Measurements from ENCODE around the gene MAZ.

Gene MAZ

DNA sequence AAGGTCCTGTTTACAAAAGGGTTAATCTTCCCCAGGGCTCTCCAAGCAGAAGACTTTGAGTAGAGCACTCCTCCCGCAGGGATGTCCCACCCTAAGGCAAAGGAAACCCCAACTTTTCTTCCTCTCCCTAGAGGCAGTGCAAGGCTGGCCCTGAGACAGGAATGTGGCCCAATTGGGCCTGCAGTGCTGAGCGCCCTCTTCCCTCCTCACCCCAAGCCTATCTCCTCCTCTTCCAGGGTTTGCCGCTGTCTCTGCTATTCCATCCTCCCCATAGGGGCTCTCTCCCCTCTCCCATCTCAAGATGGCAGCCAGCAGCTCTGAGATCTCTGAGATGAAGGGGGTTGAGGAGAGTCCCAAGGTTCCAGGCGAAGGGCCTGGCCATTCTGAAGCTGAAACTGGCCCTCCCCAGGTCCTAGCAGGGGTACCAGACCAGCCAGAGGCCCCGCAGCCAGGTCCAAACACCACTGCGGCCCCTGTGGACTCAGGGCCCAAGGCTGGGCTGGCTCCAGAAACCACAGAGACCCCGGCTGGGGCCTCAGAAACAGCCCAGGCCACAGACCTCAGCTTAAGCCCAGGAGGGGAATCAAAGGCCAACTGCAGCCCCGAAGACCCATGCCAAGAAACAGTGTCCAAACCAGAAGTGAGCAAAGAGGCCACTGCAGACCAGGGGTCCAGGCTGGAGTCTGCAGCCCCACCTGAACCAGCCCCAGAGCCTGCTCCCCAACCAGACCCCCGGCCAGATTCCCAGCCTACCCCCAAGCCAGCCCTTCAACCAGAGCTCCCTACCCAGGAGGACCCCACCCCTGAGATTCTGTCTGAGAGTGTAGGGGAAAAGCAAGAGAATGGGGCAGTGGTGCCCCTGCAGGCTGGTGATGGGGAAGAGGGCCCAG, 6.7 kb downstream of the MAZ start:
- peak overlapping the region; percentile 95 to 98 for H3K27ac ChIP-seq

DNA sequence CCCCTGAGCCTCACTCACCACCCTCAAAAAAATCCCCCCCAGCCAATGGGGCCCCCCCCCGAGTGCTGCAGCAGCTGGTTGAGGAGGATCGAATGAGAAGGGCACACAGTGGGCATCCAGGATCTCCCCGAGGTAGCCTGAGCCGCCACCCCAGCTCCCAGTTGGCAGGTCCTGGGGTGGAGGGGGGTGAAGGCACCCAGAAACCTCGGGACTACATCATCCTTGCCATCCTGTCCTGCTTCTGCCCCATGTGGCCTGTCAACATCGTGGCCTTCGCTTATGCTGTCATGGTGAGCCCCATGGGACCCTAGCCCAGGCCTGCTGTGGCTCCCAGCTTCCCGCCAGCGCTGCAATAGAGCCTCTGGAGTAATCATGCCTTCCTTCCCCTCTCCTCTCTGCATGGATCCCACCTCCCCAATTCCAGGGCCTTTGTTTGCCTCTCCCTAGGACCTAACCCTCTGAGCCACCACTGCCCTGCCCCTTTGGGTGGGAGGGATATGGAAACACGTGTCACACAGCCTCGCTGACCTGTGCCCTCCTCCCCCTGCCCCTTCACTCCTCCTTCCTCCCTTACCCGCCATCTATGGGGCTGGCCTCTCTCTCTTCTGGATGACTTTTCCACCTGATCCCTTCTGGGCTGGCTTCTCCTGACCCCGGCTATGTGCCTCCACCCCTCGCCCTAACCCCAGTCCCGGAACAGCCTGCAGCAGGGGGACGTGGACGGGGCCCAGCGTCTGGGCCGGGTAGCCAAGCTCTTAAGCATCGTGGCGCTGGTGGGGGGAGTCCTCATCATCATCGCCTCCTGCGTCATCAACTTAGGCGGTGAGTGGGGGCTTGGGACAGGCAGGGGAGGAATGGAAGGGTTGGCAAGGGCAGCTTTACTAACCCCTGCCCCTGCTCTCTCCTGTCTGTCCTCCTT, 7.6 kb downstream of the MAZ start:
- DNase-seq (ENCODE audit: low spot score), result peak; percentile 74
- TF ChIP-seq, protein P1, sequence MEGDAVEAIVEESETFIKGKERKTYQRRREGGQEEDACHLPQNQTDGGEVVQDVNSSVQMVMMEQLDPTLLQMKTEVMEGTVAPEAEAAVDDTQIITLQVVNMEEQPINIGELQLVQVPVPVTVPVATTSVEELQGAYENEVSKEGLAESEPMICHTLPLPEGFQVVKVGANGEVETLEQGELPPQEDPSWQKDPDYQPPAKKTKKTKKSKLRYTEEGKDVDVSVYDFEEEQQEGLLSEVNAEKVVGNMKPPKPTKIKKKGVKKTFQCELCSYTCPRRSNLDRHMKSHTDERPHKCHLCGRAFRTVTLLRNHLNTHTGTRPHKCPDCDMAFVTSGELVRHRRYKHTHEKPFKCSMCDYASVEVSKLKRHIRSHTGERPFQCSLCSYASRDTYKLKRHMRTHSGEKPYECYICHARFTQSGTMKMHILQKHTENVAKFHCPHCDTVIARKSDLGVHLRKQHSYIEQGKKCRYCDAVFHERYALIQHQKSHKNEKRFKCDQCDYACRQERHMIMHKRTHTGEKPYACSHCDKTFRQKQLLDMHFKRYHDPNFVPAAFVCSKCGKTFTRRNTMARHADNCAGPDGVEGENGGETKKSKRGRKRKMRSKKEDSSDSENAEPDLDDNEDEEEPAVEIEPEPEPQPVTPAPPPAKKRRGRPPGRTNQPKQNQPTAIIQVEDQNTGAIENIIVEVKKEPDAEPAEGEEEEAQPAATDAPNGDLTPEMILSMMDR (IDR thresholded peaks at IDR 0.05), result no peak
- H3K27ac ChIP-seq, result peak overlapping the region; percentile 95 to 98
- peak overlapping the region; percentile 78 for H3K4me3 ChIP-seq

More for the DNA sequence above, 6.7 kb downstream of the MAZ start:
- TF ChIP-seq, protein P1 (IDR thresholded peaks at IDR 0.05), result no peak
- peak overlapping the region; percentile 78 for H3K4me3 ChIP-seq
- peak; percentile 73 for DNase-seq (ENCODE audit: low spot score)

DNA sequence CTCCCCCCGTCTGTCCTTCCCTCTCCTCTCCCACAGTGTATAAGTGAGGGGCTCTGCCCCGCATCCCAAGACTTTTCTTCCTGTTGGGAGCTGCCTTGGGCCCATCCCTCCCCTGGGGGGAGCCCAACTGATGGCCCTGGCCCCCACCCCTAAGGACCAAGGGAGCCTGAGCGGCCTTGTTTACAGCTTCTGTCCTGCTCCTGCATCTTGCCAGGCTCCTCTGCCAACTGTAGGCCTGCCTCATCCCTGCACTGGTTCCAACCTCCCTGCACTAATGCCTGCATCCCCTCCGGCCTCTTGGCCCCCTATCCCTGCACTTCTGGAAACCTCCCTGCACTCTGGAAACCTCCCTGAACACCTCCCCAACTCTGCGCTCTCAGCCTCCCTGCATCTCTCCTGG, 8.3 kb downstream of the MAZ start:
- DNase-seq (ENCODE audit: low spot score), result no peak
- Histone ChIP-seq H3K27ac (peak overlapping the region; percentile 95 to 98), H3K4me3 (peak overlapping the region; percentile 78)
- TF ChIP-seq, protein P1 (IDR thresholded peaks at IDR 0.05), result no peak

DNA sequence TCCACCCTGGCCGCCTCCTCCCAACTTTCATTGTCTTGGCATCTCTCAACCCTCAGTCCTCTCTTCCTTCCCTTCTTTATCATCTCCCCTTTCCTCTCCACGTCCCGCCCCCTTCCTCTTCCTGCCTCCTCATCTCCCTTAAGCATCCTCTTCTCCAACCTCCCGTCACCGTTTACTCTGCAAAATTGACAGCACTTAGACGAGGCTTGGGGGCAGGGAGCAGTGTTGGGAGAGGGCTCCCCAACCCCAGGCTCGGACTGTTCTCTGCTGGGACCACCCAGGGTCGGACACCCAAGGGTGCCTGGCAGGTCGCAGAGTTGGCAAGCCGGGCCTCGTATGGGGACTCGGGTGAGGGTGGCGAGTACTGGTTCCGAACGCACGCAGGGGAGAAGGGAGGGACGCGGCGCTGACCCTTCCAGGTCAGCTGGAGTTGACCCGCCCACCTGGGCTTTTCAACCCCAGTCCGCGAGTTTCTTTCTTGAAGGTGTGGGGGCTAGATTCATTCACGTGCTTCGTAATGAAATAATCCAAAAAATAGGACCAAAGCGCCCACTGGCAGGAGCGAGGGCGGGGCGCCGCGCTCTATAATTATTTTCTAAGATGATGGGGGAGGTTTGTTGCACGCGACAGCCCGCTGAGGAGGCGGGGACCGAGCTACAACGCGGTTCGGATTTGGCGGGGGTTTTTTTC, 8.8 kb downstream of the MAZ start:
- Histone ChIP-seq H3K27ac (peak overlapping the region; percentile 95 to 98), H3K4me3 (peak overlapping the region; percentile 78)
- peak; percentile 83 for DNase-seq (ENCODE audit: low spot score)
- TF ChIP-seq, protein P1 (IDR thresholded peaks at IDR 0.05), result no peak

DNA sequence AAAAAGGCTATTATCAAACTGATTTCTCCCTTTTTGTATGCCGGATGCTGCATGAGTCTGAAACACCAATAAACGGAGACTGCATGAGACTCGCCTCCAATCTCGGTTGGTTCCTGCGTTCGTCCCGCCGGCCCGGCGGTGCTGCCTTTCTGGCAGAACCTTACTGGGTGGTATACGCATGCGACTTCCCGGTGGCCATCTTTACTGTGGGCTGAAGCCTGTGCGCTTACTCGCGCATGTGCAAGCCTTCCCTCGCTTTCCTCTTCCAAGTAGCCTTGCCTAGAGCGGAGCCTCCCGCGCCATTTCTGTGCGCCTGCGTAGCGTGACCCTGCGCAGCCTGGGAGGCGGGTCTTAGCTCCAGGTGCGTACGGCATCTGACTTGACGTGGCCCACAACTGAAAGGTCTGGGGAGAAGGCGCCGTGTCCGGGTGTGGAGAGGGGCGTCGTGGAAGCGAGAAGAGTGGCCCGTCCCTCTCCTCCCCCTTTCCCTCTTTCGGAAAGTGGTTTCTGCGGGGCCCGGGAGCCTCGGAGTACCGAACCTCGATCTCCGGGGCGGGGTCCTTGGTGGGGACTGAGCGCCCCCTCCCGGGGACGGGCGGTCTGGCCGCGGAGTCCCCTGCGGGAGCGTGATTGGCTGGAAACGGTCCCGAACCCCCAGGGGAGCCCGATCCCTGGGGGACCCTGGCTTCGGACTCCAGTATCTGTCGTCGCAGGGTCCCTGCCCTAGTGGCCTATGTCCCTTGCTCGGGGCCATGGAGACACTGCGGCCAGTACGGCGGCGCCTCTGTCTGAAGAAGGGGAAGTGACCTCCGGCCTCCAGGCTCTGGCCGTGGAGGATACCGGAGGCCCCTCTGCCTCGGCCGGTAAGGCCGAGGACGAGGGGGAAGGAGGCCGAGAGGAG, 9.7 kb downstream of the MAZ start, which contains the start of gene PAGR1:
Gene PAGR1, plus strand, starts transcription at position 360 of the 901 bp plus-strand sequence. Its CDS starts 374 bp downstream, at position 734.
- DNase-seq (ENCODE audit: low spot score), result peak; percentile 100
- TF ChIP-seq, protein P1 (IDR thresholded peaks at IDR 0.05), result peak; percentile 92
- Histone ChIP-seq H3K4me3 (peak within 1 kb of the TSS; percentile 88), H3K27ac (peak within 1 kb of the TSS; percentile 95 to 98)
